ENCODE measurements around the gene KDM4C.

DNA sequence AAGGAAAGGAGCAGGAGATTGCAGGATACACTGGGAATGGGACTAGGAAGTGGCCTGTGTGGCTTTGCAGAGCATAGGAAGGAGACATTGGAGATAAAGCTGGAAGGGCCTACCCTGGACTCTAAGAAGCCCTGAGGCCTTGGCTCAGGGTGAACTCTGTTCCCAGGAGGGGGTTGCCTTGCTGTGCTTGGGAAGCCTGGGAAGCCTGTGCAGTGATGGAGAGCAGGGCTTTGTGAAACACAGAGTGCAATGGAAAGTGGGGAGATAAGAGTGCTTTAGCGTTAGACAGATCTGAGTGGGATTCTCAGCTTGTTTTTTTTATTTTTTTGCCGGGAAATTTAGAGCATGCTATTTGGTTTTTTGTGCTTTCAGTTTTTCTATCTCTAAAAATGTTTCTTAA is 437.8 kb downstream of the KDM4C start:
- TF ChIP-seq CTCF (IDR thresholded peaks at IDR 0.05; ENCODE audit: insufficient read depth, low read depth, low read length) (no peak), EZH2 (IDR thresholded peaks at IDR 0.05; ENCODE audit: insufficient read depth, low read length) (no peak)
